IMR-90 (cell line): ENCODE measurements around the gene INPP5J. TPM values are rescaled to one million over a fixed set of nuclear protein-coding genes. Genes with fewer than 3 reads are reported as not detected.

ENCODE experiments used
- ATAC-seq: fragments of 200-7000 bp; cut with Tn5 transposase; 2 replicates; pipeline ENCODE4 v1.9.1; 2020; ENCODE audit warnings: low read depth, mild to moderate bottlenecking, moderate library complexity
- BruUV-seq: library from RNA; stranded (reverse); fragments of 400-500 nt; replicated peaks from 2 replicates; lab custom pipeline; 2021; lab: Mats Ljungman, UMichigan
- CTCF ChIA-PET: fragments of 300-600 bp; formaldehyde crosslinking; extraction: SDS; loops from one replicate; lab custom pipeline; 2021; ENCODE audit warnings: antibody characterized with exemption; lab: Yijun Ruan, JAX
- POLR2A ChIA-PET: fragments of 300-600 bp; sonication (Branson Sonifier 250); formaldehyde crosslinking; loops from one replicate; lab custom pipeline; 2022; ENCODE audit warnings: antibody characterized with exemption; ENCODE audit not compliant: unreplicated experiment; lab: Charles Lee
- DNase-seq: peaks from one replicate; pipeline ENCODE4 v3.0.0; 2013
- H2AFZ ChIP-seq: replicated peaks from 2 replicates; pipeline ENCODE3; 2013; ENCODE audit warnings: low read length, mild to moderate bottlenecking; ENCODE audit not compliant: poor library complexity
- H2AK5ac ChIP-seq: 2 replicates; pipeline ENCODE4 v1.6.1; 2013; ENCODE audit warnings: low read depth, low read length, inconsistent platforms
- H2AK9ac ChIP-seq: replicated peaks from 2 replicates; pipeline ENCODE3; 2013; ENCODE audit warnings: mild to moderate bottlenecking, low read depth, low read length, moderate library complexity; ENCODE audit not compliant: poor library complexity
- H2BK120ac ChIP-seq: 2 replicates; pipeline ENCODE4 v1.6.1; 2013; ENCODE audit warnings: low read depth, low read length, inconsistent platforms
- H2BK15ac ChIP-seq: 3 replicates; pipeline ENCODE4 v1.6.1; 2013; ENCODE audit warnings: low read depth, low read length, inconsistent platforms
- H2BK20ac ChIP-seq: 2 replicates; pipeline ENCODE4 v1.6.1; 2013; ENCODE audit warnings: low read depth, mild to moderate bottlenecking, inconsistent platforms, low read length, moderate library complexity
- H2BK5ac ChIP-seq: 2 replicates; pipeline ENCODE4 v1.6.1; 2013; ENCODE audit warnings: mild to moderate bottlenecking, low read depth, low read length, inconsistent platforms; ENCODE audit not compliant: poor library complexity, severe bottlenecking
- H3K14ac ChIP-seq: replicated peaks from 2 replicates; pipeline ENCODE4 v1.6.1; 2013; ENCODE audit warnings: low read depth, low read length, inconsistent platforms
- H3K18ac ChIP-seq: 2 replicates; pipeline ENCODE4 v1.6.1; 2013; ENCODE audit warnings: low read depth, low read length, control low read depth
- H3K23ac ChIP-seq: 2 replicates; pipeline ENCODE4 v1.6.1; 2013; ENCODE audit warnings: low read depth, low read length, inconsistent platforms
- H3K27ac ChIP-seq: 2 replicates; pipeline ENCODE4 v1.5.1; 2013; ENCODE audit warnings: mild to moderate bottlenecking, control low read depth, low read length; ENCODE audit not compliant: insufficient read depth
- H3K27me3 ChIP-seq: 2 replicates; pipeline ENCODE4 v1.6.1; 2013; ENCODE audit warnings: low read length; ENCODE audit not compliant: control insufficient read depth, insufficient read depth
- H3K36me3 ChIP-seq: 2 replicates; pipeline ENCODE4 v1.6.1; 2013; ENCODE audit warnings: low read length, mixed read lengths; ENCODE audit not compliant: control insufficient read depth, insufficient read depth
- H3K4ac ChIP-seq: 2 replicates; pipeline ENCODE4 v1.6.1; 2013; ENCODE audit warnings: low read depth, low read length, inconsistent platforms
- H3K4me1 ChIP-seq: 2 replicates; pipeline ENCODE4 v1.6.1; 2013; ENCODE audit warnings: low read length, mixed read lengths; ENCODE audit not compliant: control insufficient read depth, insufficient read depth
- H3K4me2 ChIP-seq: 2 replicates; pipeline ENCODE4 v1.6.1; 2013; ENCODE audit warnings: low read depth, mild to moderate bottlenecking, control low read depth, low read length, moderate library complexity
- H3K4me3 ChIP-seq: 2 replicates; pipeline ENCODE4 v1.5.1; 2013; ENCODE audit warnings: low read depth, mild to moderate bottlenecking, control low read depth, low read length, moderate library complexity; ENCODE audit not compliant: insufficient read depth
- H3K56ac ChIP-seq: 2 replicates; pipeline ENCODE4 v1.6.1; 2013; ENCODE audit warnings: low read length, inconsistent platforms; ENCODE audit not compliant: insufficient read depth; ENCODE audit errors: extremely low read depth
- H3K79me1 ChIP-seq, 2 experiments: 2 replicates each; pipeline ENCODE4 v1.6.1; 2013; ENCODE audit warnings: low read length in 2 of 2, inconsistent platforms in 1 of 2, low read depth in 1 of 2
- H3K9ac ChIP-seq: 2 replicates; pipeline ENCODE4 v1.6.1; 2013; ENCODE audit warnings: low read depth, low read length, control low read depth
- H3K9me1 ChIP-seq: 2 replicates; pipeline ENCODE4 v1.6.1; 2013; ENCODE audit warnings: low read length, inconsistent platforms; ENCODE audit not compliant: insufficient read depth
- H3K9me3 ChIP-seq: 2 replicates; pipeline ENCODE4 v1.6.1; 2013; ENCODE audit warnings: low read length; ENCODE audit not compliant: control insufficient read depth, insufficient read depth
- H4K20me1 ChIP-seq: 2 replicates; pipeline ENCODE4 v1.6.1; 2013; ENCODE audit warnings: low read length, inconsistent platforms; ENCODE audit not compliant: insufficient read depth
- H4K5ac ChIP-seq: 2 replicates; pipeline ENCODE4 v1.6.1; 2013; ENCODE audit warnings: mild to moderate bottlenecking, low read depth, low read length, control low read depth
- H4K8ac ChIP-seq, 2 experiments: 2 replicates each; pipeline ENCODE4 v1.6.1; 2013; ENCODE audit warnings: low read depth in 2 of 2, low read length in 2 of 2, control low read depth in 1 of 2, inconsistent platforms in 1 of 2
- H4K91ac ChIP-seq: 2 replicates; pipeline ENCODE4 v1.6.1; 2013; ENCODE audit warnings: low read depth, low read length, inconsistent platforms; ENCODE audit not compliant: insufficient read depth
- CHD1 ChIP-seq: IDR thresholded peaks from 2 replicates; pipeline ENCODE4 v1.6.1; 2012; ENCODE audit warnings: low read depth, low read length, improper control_type of control experiment
- CTCF ChIP-seq: conservative IDR thresholded peaks from 2 replicates; pipeline ENCODE4 v1.5.1; 2012; ENCODE audit warnings: mild to moderate bottlenecking, low read depth, low read length, improper control_type of control experiment
- FOS ChIP-seq: fragments of 150-350 bp; IDR thresholded peaks from 2 replicates; pipeline ENCODE4 v1.6.1; 2016; ENCODE audit warnings: low read depth, low read length
- MAZ ChIP-seq: IDR thresholded peaks from 2 replicates; pipeline ENCODE4 v1.6.1; 2012; ENCODE audit warnings: low read depth, mild to moderate bottlenecking, low read length, improper control_type of control experiment, moderate library complexity, borderline replicate concordance
- MXI1 ChIP-seq: IDR thresholded peaks from 2 replicates; pipeline ENCODE4 v1.6.1; 2012; ENCODE audit warnings: low read depth, mild to moderate bottlenecking, low read length, moderate library complexity, borderline replicate concordance
- NFE2L2 ChIP-seq: fragments of 150-350 bp; IDR thresholded peaks from 2 replicates; pipeline ENCODE4 v1.6.1; 2016; ENCODE audit warnings: low read depth, mild to moderate bottlenecking, low read length
- POLR2A ChIP-seq: IDR thresholded peaks from 2 replicates; pipeline ENCODE4 v1.6.1; 2012; ENCODE audit warnings: mild to moderate bottlenecking, low read depth, low read length
- RAD21 ChIP-seq: IDR thresholded peaks from 2 replicates; pipeline ENCODE4 v1.6.1; 2012; ENCODE audit warnings: low read length, improper control_type of control experiment
- RCOR1 ChIP-seq: IDR thresholded peaks from 2 replicates; pipeline ENCODE4 v1.6.1; 2012; ENCODE audit warnings: mild to moderate bottlenecking, low read length, improper control_type of control experiment; ENCODE audit not compliant: insufficient replicate concordance
- RFX5 ChIP-seq: IDR thresholded peaks from 2 replicates; pipeline ENCODE4 v1.8.0; 2012; ENCODE audit warnings: low read depth, mild to moderate bottlenecking, low read length, moderate library complexity
- USF2 ChIP-seq: fragments of 150-350 bp; IDR thresholded peaks from 2 replicates; pipeline ENCODE4 v1.6.1; 2017; ENCODE audit warnings: mild to moderate bottlenecking, antibody characterized with exemption, low read length, low read depth
- WGBS, 2 experiments: methylation state at CpG; one replicate each; pipeline versions ENCODE4 v1.1.5 to v1.1.7; 2013; ENCODE audit warnings: missing lambda C conversion rate in 2 of 2; ENCODE audit not compliant: insufficient read length in 1 of 2; ENCODE audit errors: extremely low coverage in 2 of 2; 5-methylcytosine and 5-hydroxymethylcytosine counted together
- dilution Hi-C: fragments of 300-500 bp; cut with HindIII; formaldehyde crosslinking; loops from one replicate; pipeline ENCODE4 v1.14.3; 2018; ENCODE audit warnings: low sequenced_read_pairs; ENCODE audit not compliant: unreplicated experiment
- in situ Hi-C: fragments of 300-500 bp; cut with MboI; formaldehyde crosslinking; loops from 3 replicates; pipeline ENCODE4 v1.14.3; 2019; ENCODE audit warnings: low sequenced_read_pairs, inconsistent platforms, mixed read lengths
- intact Hi-C: fragments of 100-400 bp; cut with micrococcal nuclease; formaldehyde crosslinking; loops from 2 replicates; pipeline ENCODE4 v1.10.0; 2022
- polyA plus RNA-seq, 3 experiments: library from polyadenylated mRNA; depleted of rRNA; stranded (reverse); fragments of >200 nt; gene quantifications; 2 replicates each; pipeline ENCODE4 v1.2.3, GENCODE V29; 2012; ENCODE audit warnings: low replicate concordance in 1 of 3
- total RNA-seq: library from RNA; depleted of rRNA; stranded (reverse); fragments of >200 nt; gene quantifications from 2 replicates; pipeline ENCODE4 v1.2.3, GENCODE V29; 2012

The INPP5J gene
- total and polyA plus RNA-seq, 2 of the 4 experiments (the other 2 are of a cell fraction) = 0.36 to 2.2 TPM

GRCh38 chr22:31120230-31120629 lies 2.5 kb upstream of the INPP5J start:
- no peak overlapping the region for H3K14ac ChIP-seq
- no peak overlapping the region for H4K8ac ChIP-seq
- no CpG with 5 or more reads among the region's 5 CpGs for WGBS, 2 experiments
- no peak overlapping the region for H4K91ac ChIP-seq
- no peaks in the 10 kb centered on the region for H3K36me3 ChIP-seq
- H2AK5ac ChIP-seq = no peak overlapping the region
- no peaks in the 10 kb centered on the region; the same call in 1 of the 2 replicates for H3K9me1 ChIP-seq
- no peak overlapping the region for H3K23ac ChIP-seq
- no peak overlapping the region for H2BK20ac ChIP-seq
- no peak overlapping the region for H4K5ac ChIP-seq
- H4K20me1 ChIP-seq = no peaks in the 10 kb centered on the region
- peaks cover 5% of the 10 kb centered on the region for H3K4me1 ChIP-seq
- no peak for DNase-seq
- CTCF ChIA-PET = no interaction called here
- no peaks in the 10 kb centered on the region for H3K27me3 ChIP-seq
- H3K9me3 ChIP-seq = no peaks in the 10 kb centered on the region
- H2BK15ac ChIP-seq = no peak overlapping the region
- H2AFZ ChIP-seq = no peak overlapping the region
- H2BK120ac ChIP-seq = no peak overlapping the region
- H3K4me2 ChIP-seq = no peak overlapping the region
- no peak overlapping the region for H3K9ac ChIP-seq
- no peak overlapping the region for H3K18ac ChIP-seq
- no peak for ATAC-seq
- no peak overlapping the region for H3K27ac ChIP-seq
- no peak for TF ChIP-seq FOS
- no peak for TF ChIP-seq CTCF
- no peak for TF ChIP-seq RCOR1
- no peak for TF ChIP-seq RAD21
- no peak for TF ChIP-seq CHD1
- TF ChIP-seq RFX5 = no peak
- TF ChIP-seq USF2 = no peak
- TF ChIP-seq POLR2A = no peak
- TF ChIP-seq MXI1 = no peak
- no peak for TF ChIP-seq MAZ
- no peak for TF ChIP-seq NFE2L2
- no peak overlapping the region for H3K4me3 ChIP-seq
- no peak overlapping the region for H3K4ac ChIP-seq
- no TSS peak for BruUV-seq
- peaks cover 0 to 4% of the 10 kb centered on the region in 2 experiments; a peak in 1 of 4 replicates for H3K79me1 ChIP-seq
- POLR2A ChIA-PET = interaction anchor here (0.5 kb wide), 1 partner anchor 710 kb away, joined by 3 read pairs; no protein-coding TSS in a partner anchor
- dilution Hi-C loops = no loop called here
- no peak overlapping the region for H2BK5ac ChIP-seq
- H3K56ac ChIP-seq = no peak overlapping the region
- no peak overlapping the region for H2AK9ac ChIP-seq
- in situ Hi-C loops = no loop called here
- intact Hi-C loops = no loop called here
